ENCODE data around the gene PKHD1. TPM values are rescaled to one million over a fixed set of nuclear protein-coding genes. Genes with fewer than 3 reads are reported as not detected.

The PKHD1 gene
- 17.3 TPM for total RNA-seq

- peak; percentile 70 for DNase-seq (ENCODE audit: low spot score)
These were observed at the start of gene PKHD1 for GRCh38 chr6:52087498-52087999. Gene PKHD1, minus strand, starts transcription at chr6:52087613. Its CDS starts 2,680 bp downstream, at chr6:52084933.

GRCh38 chr6:52136934-52137467 is 49.6 kb upstream of the PKHD1 start:
- DNase-seq (ENCODE audit: low spot score) = no peak

- DNase-seq (ENCODE audit: low spot score) = no peak
These were observed 48.6 kb upstream of the PKHD1 start for GRCh38 chr6:52136055-52136454.

- no peak for DNase-seq (ENCODE audit: low spot score)
These were observed 47.8 kb upstream of the PKHD1 start for GRCh38 chr6:52135217-52135616.

GRCh38 chr6:52134011-52134410 is 46.6 kb upstream of the PKHD1 start:
- no peak for DNase-seq (ENCODE audit: low spot score)

- no peak for DNase-seq (ENCODE audit: low spot score)
These were observed 45.9 kb upstream of the PKHD1 start for GRCh38 chr6:52133324-52133723.

GRCh38 chr6:52132292-52132691 is 44.9 kb upstream of the PKHD1 start:
- no peak for DNase-seq (ENCODE audit: low spot score)

- DNase-seq (ENCODE audit: low spot score) = no peak
These were observed 43.0 kb upstream of the PKHD1 start for GRCh38 chr6:52130440-52130839.

GRCh38 chr6:52127957-52128356 is 40.5 kb upstream of the PKHD1 start:
- DNase-seq (ENCODE audit: low spot score) = no peak

GRCh38 chr6:52126231-52126630 is 38.8 kb upstream of the PKHD1 start:
- no peak for DNase-seq (ENCODE audit: low spot score)

GRCh38 chr6:52125572-52125971 is 38.2 kb upstream of the PKHD1 start:
- DNase-seq (ENCODE audit: low spot score) = no peak

- peak; percentile 51 for DNase-seq (ENCODE audit: low spot score)
These were observed 37.7 kb upstream of the PKHD1 start for GRCh38 chr6:52125139-52125538.

- no peak for DNase-seq (ENCODE audit: low spot score)
These were observed 37.0 kb upstream of the PKHD1 start for GRCh38 chr6:52124126-52125121.

- DNase-seq (ENCODE audit: low spot score) = no peak
These were observed 35.8 kb upstream of the PKHD1 start for GRCh38 chr6:52123251-52123650.

- DNase-seq (ENCODE audit: low spot score) = no peak
These were observed 29.9 kb upstream of the PKHD1 start for GRCh38 chr6:52117352-52117751.

- DNase-seq (ENCODE audit: low spot score) = no peak
These were observed 29.2 kb upstream of the PKHD1 start for GRCh38 chr6:52116605-52116948.

GRCh38 chr6:52115891-52116604 is 28.6 kb upstream of the PKHD1 start:
- no peak for DNase-seq (ENCODE audit: low spot score)

- no peak for DNase-seq (ENCODE audit: low spot score)
These were observed 27.8 kb upstream of the PKHD1 start for GRCh38 chr6:52115145-52115741.

GRCh38 chr6:52109171-52109571 is 21.8 kb upstream of the PKHD1 start:
- no peak for DNase-seq (ENCODE audit: low spot score)

- no peak for DNase-seq (ENCODE audit: low spot score)
These were observed 20.7 kb upstream of the PKHD1 start for GRCh38 chr6:52108128-52108527.

GRCh38 chr6:52106994-52107393 is 19.6 kb upstream of the PKHD1 start:
- DNase-seq (ENCODE audit: low spot score) = peak; percentile 64

- no peak for DNase-seq (ENCODE audit: low spot score)
These were observed 17.6 kb upstream of the PKHD1 start for GRCh38 chr6:52104979-52105378.

Data from mucosa of gallbladder (tissue), 1 donor.